HCT116 (cell line): ENCODE results near the gene MED15. TPM values are rescaled to one million over a fixed set of nuclear protein-coding genes. Genes with fewer than 3 reads are reported as not detected.
"Not testable (repeated sequence)": the region's sequence is repeated elsewhere in the genome, so short reads cannot be mapped to it uniquely, and the experiment has no call there.

Experiments used
- ATAC-seq: fragments of 200-7000 bp; cut with Tn5 transposase; 2 replicates; pipeline ENCODE4 v1.9.1; 2020; ENCODE audit warnings: mild to moderate bottlenecking, moderate library complexity
- BruUV-seq: library from RNA; stranded (reverse); fragments of 400-500 nt; replicated peaks from 2 replicates; lab custom pipeline; 2021; lab: Mats Ljungman, UMichigan
- CTCF ChIA-PET: fragments of 300-600 bp; sonication (Branson Sonifier 250); formaldehyde crosslinking; loops from one replicate; lab custom pipeline; 2021; ENCODE audit warnings: antibody characterized with exemption; lab: Charles Lee
- POLR2A ChIA-PET: fragments of 300-600, 350-600 bp; sonication (Branson Sonifier 250); formaldehyde crosslinking; loops from one replicate; lab custom pipeline; 2021; ENCODE audit warnings: antibody characterized with exemption; lab: Charles Lee
- RAD21 ChIA-PET, 2 experiments: fragments of 300-600 bp; sonication (Branson Sonifier 250); formaldehyde crosslinking; loops; one replicate each; lab custom pipeline; 2023; ENCODE audit warnings: low total read pairs in 2 of 2; ENCODE audit not compliant: uncharacterized antibody in 2 of 2, unreplicated experiment in 2 of 2, low non-redundant PET in 1 of 2; lab: Charles Lee
- DNase-seq: peaks from one replicate; pipeline ENCODE4 v3.0.0-alpha.2; 2010; ENCODE audit warnings: low read depth, low spot score
- H2AFZ ChIP-seq: fragments of 200-600 bp; shearing (Covaris generic), sonication (generic); 2 replicates; pipeline ENCODE4 v1.6.1; 2017; ENCODE audit warnings: low read depth, mixed run types, mixed read lengths, antibody characterized with exemption, low read length; ENCODE audit not compliant: poor library complexity, severe bottlenecking
- H3K27ac ChIP-seq: 2 replicates; pipeline ENCODE4 v1.5.1; 2012; ENCODE audit warnings: low read depth, low read length
- H3K27me3 ChIP-seq: fragments of 200-600 bp; sonication (generic); 2 replicates; pipeline ENCODE4 v1.6.1; 2016; ENCODE audit warnings: mixed run types, low read length, mixed read lengths; ENCODE audit not compliant: insufficient read depth
- H3K36me3 ChIP-seq, 2 experiments: fragments of 200-500 bp in 1 of 2; fragments of 200-600 bp in 1 of 2; sonication (Bioruptor generic) in 1 of 2; sonication (generic) in 1 of 2; 2 replicates each; pipeline versions ENCODE4 v1.5.1 to v1.6.1; 2014 to 2016; ENCODE audit warnings: low read length in 2 of 2, inconsistent platforms in 1 of 2, mixed read lengths in 1 of 2, mixed run types in 1 of 2; ENCODE audit not compliant: insufficient read depth in 2 of 2, control insufficient read depth in 1 of 2
- H3K4me1 ChIP-seq, 2 experiments: fragments of 200-600 bp in 1 of 2; sonication (generic) in 1 of 2; 2 replicates each; pipeline versions ENCODE4 v1.5.1 to v1.6.1; 2012 to 2017; ENCODE audit warnings: low read length in 2 of 2, inconsistent platforms in 1 of 2, mild to moderate bottlenecking in 1 of 2, mixed read lengths in 1 of 2, mixed run types in 1 of 2, moderate library complexity in 1 of 2; ENCODE audit not compliant: insufficient read depth in 2 of 2, control insufficient read depth in 1 of 2
- H3K4me2 ChIP-seq: fragments of 200-600 bp; sonication (generic); 2 replicates; pipeline ENCODE4 v1.6.1; 2017; ENCODE audit warnings: mixed run types, low read length, mixed read lengths
- H3K4me3 ChIP-seq, 2 experiments: fragments of 200-600 bp in 1 of 2; sonication (generic) in 1 of 2; replicated peaks in 1 of 2; 2 replicates each; pipeline ENCODE4 v1.5.1; 2011 to 2016; ENCODE audit warnings: low read length in 2 of 2, control low read depth in 1 of 2, low read depth in 1 of 2, mild to moderate bottlenecking in 1 of 2, mixed read lengths in 1 of 2, mixed run types in 1 of 2
- H3K79me2 ChIP-seq: fragments of 200-600 bp; sonication (generic); 2 replicates; pipeline ENCODE4 v1.6.1; 2017; ENCODE audit warnings: mild to moderate bottlenecking, mixed run types, low read length, moderate library complexity, mixed read lengths; ENCODE audit not compliant: insufficient read depth
- H3K9ac ChIP-seq: fragments of 200-600 bp; sonication (generic); 2 replicates; pipeline ENCODE4 v1.6.1; 2016; ENCODE audit warnings: low read length, mixed read lengths
- H3K9me2 ChIP-seq: fragments of 200-600 bp; sonication (generic), shearing (Covaris generic); 2 replicates; pipeline ENCODE4 v1.6.1; 2017; ENCODE audit warnings: mixed run types, mild to moderate bottlenecking, moderate library complexity; ENCODE audit not compliant: insufficient read depth
- H3K9me3 ChIP-seq, 2 experiments: fragments of 200-500 bp in 1 of 2; fragments of 200-600 bp in 1 of 2; sonication (Bioruptor generic) in 1 of 2; sonication (generic) in 1 of 2; 2 replicates each; pipeline ENCODE4 v1.6.1; 2014 to 2017; ENCODE audit warnings: low read length in 2 of 2, mixed read lengths in 2 of 2, inconsistent platforms in 1 of 2, low read depth in 1 of 2, mild to moderate bottlenecking in 1 of 2, mixed run types in 1 of 2, moderate library complexity in 1 of 2; ENCODE audit not compliant: control insufficient read depth in 1 of 2, insufficient read depth in 1 of 2
- H4K20me1 ChIP-seq: fragments of 200-600 bp; sonication (generic), shearing (Covaris generic); 2 replicates; pipeline ENCODE4 v1.6.1; 2017; ENCODE audit warnings: mixed run types, mild to moderate bottlenecking, moderate library complexity; ENCODE audit not compliant: insufficient read depth
- EGR1 ChIP-seq: IDR thresholded peaks from 2 replicates; pipeline ENCODE4 v1.6.1; 2012; ENCODE audit warnings: low read depth
- JUND ChIP-seq: IDR thresholded peaks from 2 replicates; pipeline ENCODE4 v1.6.1; 2012
- POLR2A ChIP-seq: IDR thresholded peaks from 2 replicates; pipeline ENCODE4 v1.7.0; 2011; ENCODE audit warnings: borderline replicate concordance; ENCODE audit not compliant: insufficient read depth, insufficient read length; ENCODE audit errors: extremely low read depth
- RAD21 ChIP-seq: IDR thresholded peaks from 2 replicates; pipeline ENCODE4 v1.6.1; 2012; ENCODE audit warnings: low read depth, mild to moderate bottlenecking
- SIN3A ChIP-seq: IDR thresholded peaks from 2 replicates; pipeline ENCODE4 v1.6.1; 2012; ENCODE audit warnings: low read depth
- SP1 ChIP-seq: IDR thresholded peaks from 2 replicates; pipeline ENCODE4 v1.6.1; 2012; ENCODE audit warnings: low read depth
- SRF ChIP-seq: IDR thresholded peaks from 2 replicates; pipeline ENCODE4 v1.6.1; 2012; ENCODE audit warnings: low read depth
- ZFX ChIP-seq: fragments of 450-650 bp; IDR thresholded peaks from 2 replicates; pipeline ENCODE4 v1.6.1; 2017
- intact Hi-C: fragments of 100-400 bp; cut with micrococcal nuclease; formaldehyde crosslinking; loops from 2 replicates; pipeline ENCODE4 v1.10.0; 2022
- total RNA-seq: library from RNA; stranded (reverse); gene quantifications from one replicate; pipeline ENCODE4 v1.2.1, GENCODE V29; 2021; ENCODE audit not compliant: unreplicated experiment
- TF ChIP-seq, protein P1 (sequence below), 3 experiments: fragments of 200-600 bp in 1 of 3; sonication (generic) in 1 of 3; IDR thresholded peaks in 2 of 3; conservative IDR thresholded peaks in 1 of 3; 2 replicates each; pipeline ENCODE4 v1.5.1; 2012 to 2017; ENCODE audit warnings: low read depth in 2 of 3, low read length in 2 of 3, antibody characterized with exemption in 1 of 3, borderline replicate concordance in 1 of 3, control low read depth in 1 of 3, mild to moderate bottlenecking in 1 of 3, mixed read lengths in 1 of 3, mixed run types in 1 of 3, moderate library complexity in 1 of 3; ENCODE audit not compliant: insufficient read depth in 1 of 3
- TF ChIP-seq, protein P2 (sequence below): IDR thresholded peaks from 2 replicates; pipeline ENCODE4 v1.6.1; 2011; ENCODE audit warnings: mild to moderate bottlenecking, low read length, moderate library complexity; ENCODE audit not compliant: insufficient replicate concordance; ENCODE audit errors: extremely low read depth

Gene MED15
- total RNA-seq, 1 experiment from 2014 or later: 81.3 TPM

DNA sequence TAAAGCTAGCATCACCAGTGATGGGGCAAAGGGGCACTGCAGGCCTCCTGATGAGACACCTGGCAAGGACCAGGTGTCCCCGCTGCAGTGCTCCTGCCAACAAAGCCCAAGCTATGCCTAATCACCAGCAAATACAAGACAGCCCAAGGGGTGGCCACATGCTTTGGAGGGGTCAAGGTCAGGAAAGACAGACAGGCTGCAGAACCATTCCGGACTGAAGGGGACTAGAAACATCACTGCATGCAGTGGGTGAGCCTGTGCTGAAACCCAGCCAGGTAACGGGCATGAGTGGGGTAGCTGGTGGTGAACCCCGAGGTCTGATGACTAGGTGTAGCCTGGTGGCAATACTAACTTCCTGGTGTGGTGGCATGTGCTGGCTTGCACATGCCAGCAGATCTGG lies 111.1 kb downstream of the MED15 start (continued):
- TF ChIP-seq, protein P1, sequence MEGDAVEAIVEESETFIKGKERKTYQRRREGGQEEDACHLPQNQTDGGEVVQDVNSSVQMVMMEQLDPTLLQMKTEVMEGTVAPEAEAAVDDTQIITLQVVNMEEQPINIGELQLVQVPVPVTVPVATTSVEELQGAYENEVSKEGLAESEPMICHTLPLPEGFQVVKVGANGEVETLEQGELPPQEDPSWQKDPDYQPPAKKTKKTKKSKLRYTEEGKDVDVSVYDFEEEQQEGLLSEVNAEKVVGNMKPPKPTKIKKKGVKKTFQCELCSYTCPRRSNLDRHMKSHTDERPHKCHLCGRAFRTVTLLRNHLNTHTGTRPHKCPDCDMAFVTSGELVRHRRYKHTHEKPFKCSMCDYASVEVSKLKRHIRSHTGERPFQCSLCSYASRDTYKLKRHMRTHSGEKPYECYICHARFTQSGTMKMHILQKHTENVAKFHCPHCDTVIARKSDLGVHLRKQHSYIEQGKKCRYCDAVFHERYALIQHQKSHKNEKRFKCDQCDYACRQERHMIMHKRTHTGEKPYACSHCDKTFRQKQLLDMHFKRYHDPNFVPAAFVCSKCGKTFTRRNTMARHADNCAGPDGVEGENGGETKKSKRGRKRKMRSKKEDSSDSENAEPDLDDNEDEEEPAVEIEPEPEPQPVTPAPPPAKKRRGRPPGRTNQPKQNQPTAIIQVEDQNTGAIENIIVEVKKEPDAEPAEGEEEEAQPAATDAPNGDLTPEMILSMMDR (IDR thresholded peaks at IDR 0.05 in 2 of 3, conservative IDR thresholded peaks at IDR 0.05 in 1 of 3; ENCODE audit: borderline replicate concordance in 1 of 3, insufficient read depth in 1 of 3, low read depth in 2 of 3, low read length in 2 of 3): no peak
- TF ChIP-seq RAD21 (no peak), SIN3A (no peak)

DNA sequence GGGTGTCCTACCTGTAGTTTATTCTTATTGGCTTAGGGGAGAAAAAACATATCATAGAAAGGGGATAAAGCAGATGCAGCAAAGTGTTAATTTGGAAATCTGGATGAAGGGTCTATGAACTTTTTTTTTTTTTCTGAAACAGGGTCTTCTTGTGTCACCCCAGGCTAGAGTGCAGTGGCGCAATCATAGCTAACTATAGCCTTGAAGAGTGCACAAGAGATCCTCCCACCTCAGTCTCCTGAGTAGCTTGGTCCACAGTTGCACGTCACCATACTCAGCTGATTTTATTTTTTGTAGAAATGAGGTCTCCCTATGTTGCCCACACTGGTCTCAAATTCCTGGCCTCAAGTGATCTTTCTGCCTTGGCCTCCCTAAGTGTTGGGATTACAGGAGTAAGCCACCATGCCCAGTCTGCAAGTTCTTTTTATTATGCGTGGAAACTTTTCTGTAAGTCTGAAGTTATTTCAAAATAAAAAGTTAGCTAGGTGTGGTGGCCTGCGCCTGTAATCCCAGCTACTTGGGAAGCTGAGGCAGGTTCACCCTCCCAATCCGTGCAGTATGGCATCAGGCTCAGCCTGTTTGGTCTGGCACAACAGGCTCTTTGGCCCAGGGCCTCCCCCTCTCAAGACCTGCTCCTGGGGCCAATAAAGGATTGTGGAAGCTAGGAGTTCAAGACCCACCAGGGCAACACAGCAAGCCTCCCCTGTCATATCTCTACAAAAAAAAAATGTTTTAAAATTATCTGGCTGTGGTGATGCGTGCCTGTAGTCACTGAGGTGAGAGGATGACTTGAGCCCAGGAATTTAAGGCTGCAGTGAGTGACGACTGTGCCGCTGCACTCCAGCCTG lies 111.9 kb downstream of the MED15 start:
- Histone ChIP-seq H3K36me3 (no peaks in the 10 kb centered on the region), H3K27me3 (no peaks in the 10 kb centered on the region), H3K4me1 (no peaks in the 10 kb centered on the region), H3K4me2 (no peak overlapping the region), H3K79me2 (no peaks in the 10 kb centered on the region), H3K4me3 (no peak overlapping the region), H3K27ac (no peak overlapping the region), H3K9me2 (no peaks in the 10 kb centered on the region), H3K9ac (no peak overlapping the region), H4K20me1 (no peaks in the 10 kb centered on the region), H2AFZ (no peak overlapping the region), H3K9me3 (no peaks in the 10 kb centered on the region)
- BruUV-seq: no TSS peak
- TF ChIP-seq SP1: no peak
- no peak for TF ChIP-seq JUND
- TF ChIP-seq, protein P2, sequence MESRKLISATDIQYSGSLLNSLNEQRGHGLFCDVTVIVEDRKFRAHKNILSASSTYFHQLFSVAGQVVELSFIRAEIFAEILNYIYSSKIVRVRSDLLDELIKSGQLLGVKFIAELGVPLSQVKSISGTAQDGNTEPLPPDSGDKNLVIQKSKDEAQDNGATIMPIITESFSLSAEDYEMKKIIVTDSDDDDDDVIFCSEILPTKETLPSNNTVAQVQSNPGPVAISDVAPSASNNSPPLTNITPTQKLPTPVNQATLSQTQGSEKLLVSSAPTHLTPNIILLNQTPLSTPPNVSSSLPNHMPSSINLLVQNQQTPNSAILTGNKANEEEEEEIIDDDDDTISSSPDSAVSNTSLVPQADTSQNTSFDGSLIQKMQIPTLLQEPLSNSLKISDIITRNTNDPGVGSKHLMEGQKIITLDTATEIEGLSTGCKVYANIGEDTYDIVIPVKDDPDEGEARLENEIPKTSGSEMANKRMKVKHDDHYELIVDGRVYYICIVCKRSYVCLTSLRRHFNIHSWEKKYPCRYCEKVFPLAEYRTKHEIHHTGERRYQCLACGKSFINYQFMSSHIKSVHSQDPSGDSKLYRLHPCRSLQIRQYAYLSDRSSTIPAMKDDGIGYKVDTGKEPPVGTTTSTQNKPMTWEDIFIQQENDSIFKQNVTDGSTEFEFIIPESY: no peak
- no peak for TF ChIP-seq EGR1
- no peak for TF ChIP-seq SRF
- no peak for TF ChIP-seq POLR2A
- no peak for TF ChIP-seq ZFX
- ChIA-PET POLR2A (no interaction called here), CTCF (interaction anchor here (1.4 kb wide), 1 partner anchor 13 kb away, joined by 5 read pairs; no protein-coding TSS in a partner anchor), RAD21 (no interaction called here)
- intact Hi-C loops: no loop called here
- ATAC-seq (no peak), DNase-seq (no peak)

DNA sequence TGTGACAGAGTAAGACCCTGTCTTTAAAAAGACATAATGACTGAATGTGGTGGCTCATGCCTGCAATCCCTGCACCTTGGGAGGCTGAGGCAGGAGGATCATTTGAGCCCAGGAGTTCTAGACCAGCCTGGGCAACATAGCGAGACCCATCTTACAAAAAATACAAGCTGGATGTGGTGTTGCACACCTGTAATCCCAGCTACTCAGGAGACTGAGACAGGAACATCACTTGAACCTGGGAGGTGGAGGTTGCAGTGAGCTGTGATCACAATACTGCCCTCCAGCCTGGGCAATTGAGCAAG lies 112.4 kb downstream of the MED15 start:
- H2AFZ ChIP-seq, H3K9me2 ChIP-seq, H3K4me1 ChIP-seq, H3K9ac ChIP-seq, H3K36me3 ChIP-seq, H3K4me2 ChIP-seq, H3K27ac ChIP-seq, POLR2A ChIA-PET, ATAC-seq, RAD21 ChIA-PET, CTCF ChIA-PET, DNase-seq, H3K27me3 ChIP-seq, H3K9me3 ChIP-seq, H4K20me1 ChIP-seq, BruUV-seq, H3K79me2 ChIP-seq, intact Hi-C loops, H3K4me3 ChIP-seq: not testable (repeated sequence)
